ENCODE measurements around the gene TENM4. TPM values are rescaled to one million over a fixed set of nuclear protein-coding genes. Genes with fewer than 3 reads are reported as not detected.

Gene TENM4
- polyA plus RNA-seq, 3 donors, result 0.31 to 1.7 TPM; not detected in 1

DNA sequence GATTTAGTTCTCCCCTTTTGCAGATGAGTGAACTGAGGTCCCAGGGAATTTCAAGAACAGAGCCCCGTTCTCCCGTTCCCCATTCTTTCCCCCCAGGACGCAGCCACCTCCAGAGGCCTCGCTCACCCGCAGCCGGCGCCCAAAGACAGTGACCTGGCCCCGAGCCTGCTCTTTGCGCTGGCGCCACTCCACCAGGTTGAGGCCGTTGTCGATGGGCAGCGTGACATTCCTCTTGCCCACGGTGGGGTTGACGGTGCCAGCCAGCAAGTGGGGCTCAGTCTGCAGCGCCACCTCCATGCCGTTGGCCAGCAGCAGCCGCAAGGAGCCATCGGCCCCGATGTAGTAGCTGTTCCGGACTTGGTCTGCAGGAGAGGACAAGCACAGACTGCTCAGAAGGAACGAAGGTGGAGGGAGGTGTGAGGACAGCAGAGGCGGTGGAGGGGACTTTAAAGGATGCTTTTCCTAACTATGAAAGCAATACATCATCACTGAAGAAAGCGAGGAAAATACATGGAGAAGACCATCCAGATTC, 764.7 kb downstream of the TENM4 start:
- Histone ChIP-seq H3K36me3 (replicated peaks in 1 of 2; ENCODE audit: control insufficient read depth in 1 of 2, insufficient read depth in 2 of 2, low read length in 2 of 2) (no peaks in the 10 kb centered on the region), H3K27ac (ENCODE audit: low read depth in 1 of 2, low read length in 2 of 2) (no peak overlapping the region), H3K4me3 (replicated peaks in 1 of 3; ENCODE audit: low read depth in 2 of 3, low read length in 3 of 3) (no peak overlapping the region), H3K27me3 (ENCODE audit: control insufficient read depth in 2 of 2, insufficient read depth in 2 of 2, low read length in 2 of 2) (no peaks in the 10 kb centered on the region), H3K4me2 (replicated peaks; ENCODE audit: extremely low read depth, low read length, poor library complexity, severe bottlenecking) (no peak overlapping the region), H4K20me1 (ENCODE audit: insufficient read depth, low read length) (no peaks in the 10 kb centered on the region), H2AFZ (ENCODE audit: insufficient read depth, low read depth, low read length, poor library complexity, severe bottlenecking) (no peak overlapping the region), H3K9me3 (replicated peaks in 1 of 2; ENCODE audit: control insufficient read depth in 1 of 2, insufficient read depth in 1 of 2, low read length in 2 of 2) (no peaks in the 10 kb centered on the region), H3K4me1 (ENCODE audit: control insufficient read depth in 1 of 2, insufficient read depth in 2 of 2, low read length in 2 of 2) (no peaks in the 10 kb centered on the region), H3K79me2 (ENCODE audit: insufficient read depth, low read length) (no peaks in the 10 kb centered on the region), H3K9ac (ENCODE audit: insufficient read depth, low read length, poor library complexity, severe bottlenecking) (no peak overlapping the region)
- Mint-ChIP-seq H3K36me3 (no peaks in the 10 kb centered on the region), H3K27me3 (ENCODE audit: low read depth in 3 of 3) (peaks cover 2 to 5% (median 3%) of the 10 kb centered on the region in 3 donors), H3K27ac (no peak overlapping the region), H3K9me3 (no peaks in the 10 kb centered on the region), H3K4me1 (no peaks in the 10 kb centered on the region), H3K4me3 (no peak overlapping the region)
- no peak for DNase-seq
- TF ChIP-seq, protein P1, sequence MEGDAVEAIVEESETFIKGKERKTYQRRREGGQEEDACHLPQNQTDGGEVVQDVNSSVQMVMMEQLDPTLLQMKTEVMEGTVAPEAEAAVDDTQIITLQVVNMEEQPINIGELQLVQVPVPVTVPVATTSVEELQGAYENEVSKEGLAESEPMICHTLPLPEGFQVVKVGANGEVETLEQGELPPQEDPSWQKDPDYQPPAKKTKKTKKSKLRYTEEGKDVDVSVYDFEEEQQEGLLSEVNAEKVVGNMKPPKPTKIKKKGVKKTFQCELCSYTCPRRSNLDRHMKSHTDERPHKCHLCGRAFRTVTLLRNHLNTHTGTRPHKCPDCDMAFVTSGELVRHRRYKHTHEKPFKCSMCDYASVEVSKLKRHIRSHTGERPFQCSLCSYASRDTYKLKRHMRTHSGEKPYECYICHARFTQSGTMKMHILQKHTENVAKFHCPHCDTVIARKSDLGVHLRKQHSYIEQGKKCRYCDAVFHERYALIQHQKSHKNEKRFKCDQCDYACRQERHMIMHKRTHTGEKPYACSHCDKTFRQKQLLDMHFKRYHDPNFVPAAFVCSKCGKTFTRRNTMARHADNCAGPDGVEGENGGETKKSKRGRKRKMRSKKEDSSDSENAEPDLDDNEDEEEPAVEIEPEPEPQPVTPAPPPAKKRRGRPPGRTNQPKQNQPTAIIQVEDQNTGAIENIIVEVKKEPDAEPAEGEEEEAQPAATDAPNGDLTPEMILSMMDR (IDR thresholded peaks at IDR 0.05), result no peak
- 95% methylated on average over 17 of the region's 24 CpGs for WGBS (ENCODE audit: insufficient coverage)
- intact Hi-C loops (cut with micrococcal nuclease), result no loop called here

DNA sequence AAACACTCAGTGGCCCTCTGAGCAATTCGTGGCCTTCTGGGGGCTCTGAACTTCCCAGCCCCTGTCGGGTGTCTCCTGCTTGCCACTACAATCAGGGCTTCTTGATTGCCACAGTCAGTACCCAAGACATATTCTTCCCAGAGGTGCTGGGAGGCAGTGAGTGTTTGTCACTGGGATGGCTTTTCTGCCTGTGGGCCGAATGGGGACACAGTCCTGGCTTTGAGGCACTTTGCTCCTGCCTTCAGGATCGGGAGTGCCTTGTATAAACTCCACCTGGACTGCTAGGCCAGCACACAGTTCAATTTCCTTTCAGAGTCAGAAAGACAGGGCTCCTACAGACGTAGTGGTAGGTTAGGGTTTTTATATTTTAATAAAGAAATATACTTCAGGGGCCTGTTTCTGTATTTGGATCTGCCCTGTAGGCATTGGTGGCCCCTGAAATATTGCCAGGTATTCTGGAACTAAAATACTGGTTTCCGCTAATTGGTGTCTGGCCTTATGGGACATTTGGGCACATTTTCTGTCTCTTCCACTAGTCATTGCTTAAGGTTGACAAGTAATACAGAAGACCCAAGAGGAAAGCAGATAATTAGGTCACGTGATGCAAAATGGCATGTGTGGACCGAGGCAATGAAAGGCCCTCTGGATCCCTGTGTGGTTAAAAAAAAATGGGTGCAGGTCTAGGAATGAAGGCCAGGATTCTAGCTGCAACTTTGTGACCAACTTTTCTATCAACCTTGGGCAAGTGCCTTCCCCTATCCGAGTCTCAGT, 767.8 kb downstream of the TENM4 start:
- intact Hi-C loops (cut with micrococcal nuclease), result no loop called here
- Histone ChIP-seq H3K4me3 (replicated peaks in 1 of 3; ENCODE audit: low read depth in 2 of 3, low read length in 3 of 3) (no peak overlapping the region), H3K9me3 (replicated peaks in 1 of 2; ENCODE audit: control insufficient read depth in 1 of 2, insufficient read depth in 1 of 2, low read length in 2 of 2) (no peaks in the 10 kb centered on the region), H3K9ac (ENCODE audit: insufficient read depth, low read length, poor library complexity, severe bottlenecking) (no peak overlapping the region), H2AFZ (ENCODE audit: insufficient read depth, low read depth, low read length, poor library complexity, severe bottlenecking) (no peak overlapping the region), H3K27me3 (ENCODE audit: control insufficient read depth in 2 of 2, insufficient read depth in 2 of 2, low read length in 2 of 2) (no peaks in the 10 kb centered on the region), H3K4me2 (replicated peaks; ENCODE audit: extremely low read depth, low read length, poor library complexity, severe bottlenecking) (no peak overlapping the region), H3K36me3 (replicated peaks in 1 of 2; ENCODE audit: control insufficient read depth in 1 of 2, insufficient read depth in 2 of 2, low read length in 2 of 2) (no peaks in the 10 kb centered on the region), H3K4me1 (ENCODE audit: control insufficient read depth in 1 of 2, insufficient read depth in 2 of 2, low read length in 2 of 2) (no peaks in the 10 kb centered on the region), H4K20me1 (ENCODE audit: insufficient read depth, low read length) (no peaks in the 10 kb centered on the region), H3K79me2 (ENCODE audit: insufficient read depth, low read length) (no peaks in the 10 kb centered on the region), H3K27ac (ENCODE audit: low read depth in 1 of 2, low read length in 2 of 2) (no peak overlapping the region)
- Mint-ChIP-seq H3K27ac (no peak overlapping the region), H3K4me1 (no peaks in the 10 kb centered on the region), H3K4me3 (no peak overlapping the region), H3K27me3 (ENCODE audit: low read depth in 3 of 3) (peaks cover 3 to 5% (median 3%) of the 10 kb centered on the region in 3 donors), H3K9me3 (peaks cover 0 to 11% (median 5%) of the 10 kb centered on the region in 7 donors), H3K36me3 (no peaks in the 10 kb centered on the region)
- DNase-seq, result no peak
- TF ChIP-seq, protein P1 (IDR thresholded peaks at IDR 0.05), result no peak
- 65% methylated on average over 3 of the region's 9 CpGs for WGBS (ENCODE audit: insufficient coverage)

All from CD14-positive monocyte (primary cell).